COLO668 (cell line): Measurements from ENCODE around the gene CEP89.
A peak's percentile ranks its signal among the peaks of the same experiment; 100 is the strongest.
"Not testable (repeated sequence)": the region's sequence is repeated elsewhere in the genome, so short reads cannot be mapped to it uniquely, and the experiment has no call there.

Experiments used
- DNase-seq: peaks from one replicate; lab custom pipeline; 2025; ENCODE audit not compliant: unreplicated experiment; lab: John Stamatoyannopoulos, UW

Gene CEP89

DNA sequence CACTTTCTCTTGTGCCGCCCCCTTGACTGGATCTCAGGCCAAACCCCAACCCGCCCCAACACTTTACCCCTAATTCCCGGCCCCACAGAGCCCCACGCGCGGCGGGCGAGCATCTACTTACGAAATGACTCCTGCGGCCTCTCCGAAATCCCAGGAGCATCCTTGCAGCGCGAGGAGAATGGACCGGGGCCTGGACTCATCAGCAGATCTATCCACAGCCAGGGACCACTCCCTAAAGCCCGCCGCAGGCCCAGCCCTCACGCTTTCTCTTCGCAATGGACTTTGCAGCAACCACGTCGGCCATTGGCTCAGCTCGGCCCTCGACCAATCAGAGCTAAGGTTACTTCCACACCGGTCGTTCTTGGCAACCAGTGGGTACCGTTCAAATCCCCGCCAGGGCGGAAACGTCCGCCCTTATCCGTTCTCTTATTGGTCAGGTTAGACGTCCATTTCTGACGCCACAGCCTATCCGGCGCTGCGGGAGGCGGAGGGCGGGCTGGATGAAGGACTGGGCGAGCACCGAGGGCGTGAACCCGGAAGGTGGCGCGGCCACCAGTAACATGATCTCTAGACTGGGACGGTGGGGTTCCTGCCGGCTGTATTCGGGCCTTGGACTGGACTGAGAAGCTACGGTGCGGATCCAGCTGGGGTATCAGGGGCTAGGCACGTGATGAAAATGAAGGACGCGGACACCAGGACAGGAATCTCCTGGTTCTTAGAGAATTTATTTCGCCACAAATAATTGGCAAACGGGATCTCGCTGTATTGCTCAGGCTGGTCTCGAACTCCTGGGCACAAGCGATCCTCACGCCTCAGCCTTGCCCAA lies at the start of gene CEP89, which contains the start of gene FAAP24:
CEP89 (minus strand) TSS at position 244 of the 826 bp plus-strand sequence; CDS start at position 160, 84 bp downstream.
FAAP24 (plus strand) TSS at position 528 of the 826 bp plus-strand sequence. CDS start 955 bp downstream, outside the sequence.
- DNase-seq, result peak; percentile 98

DNA sequence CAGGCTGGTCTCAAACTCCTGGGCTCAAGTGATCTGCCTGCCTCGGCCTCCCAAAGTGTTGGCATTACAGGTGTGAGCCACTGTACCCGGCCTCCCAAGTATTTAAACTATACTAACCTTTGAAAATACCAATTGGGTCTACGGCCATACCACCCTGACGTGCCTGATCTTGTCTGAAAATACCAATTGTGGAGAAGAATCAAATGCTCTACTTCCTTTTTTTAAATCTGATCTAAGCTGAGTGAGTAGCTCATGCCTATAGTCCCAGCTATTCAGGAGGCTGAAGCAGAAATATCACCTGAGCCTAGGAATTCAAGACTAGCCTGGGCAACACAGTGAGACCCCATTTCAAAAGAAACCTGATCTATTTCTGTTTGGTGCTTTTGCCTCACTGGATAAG lies 39.1 kb upstream of the CEP89 start:
- DNase-seq, result not testable (repeated sequence)

DNA sequence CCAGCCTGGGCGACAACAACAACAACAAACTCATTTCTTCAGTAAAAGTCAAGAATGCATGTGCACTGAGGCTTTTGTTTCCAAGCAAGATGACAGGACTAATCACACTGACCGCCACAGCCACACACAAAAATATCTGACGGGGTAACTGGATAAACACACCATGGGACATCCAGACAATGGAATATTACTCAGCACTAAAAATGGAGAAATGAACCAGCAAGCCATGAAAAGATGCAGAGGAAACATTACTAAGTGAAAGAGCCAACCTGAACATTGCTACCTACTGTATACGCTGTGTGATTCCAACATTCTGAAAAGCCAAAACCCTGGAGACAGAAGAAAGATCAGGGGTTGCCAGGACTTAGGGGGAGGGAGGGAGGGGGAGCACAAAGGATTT lies 37.0 kb upstream of the CEP89 start:
- DNase-seq, result no peak

DNA sequence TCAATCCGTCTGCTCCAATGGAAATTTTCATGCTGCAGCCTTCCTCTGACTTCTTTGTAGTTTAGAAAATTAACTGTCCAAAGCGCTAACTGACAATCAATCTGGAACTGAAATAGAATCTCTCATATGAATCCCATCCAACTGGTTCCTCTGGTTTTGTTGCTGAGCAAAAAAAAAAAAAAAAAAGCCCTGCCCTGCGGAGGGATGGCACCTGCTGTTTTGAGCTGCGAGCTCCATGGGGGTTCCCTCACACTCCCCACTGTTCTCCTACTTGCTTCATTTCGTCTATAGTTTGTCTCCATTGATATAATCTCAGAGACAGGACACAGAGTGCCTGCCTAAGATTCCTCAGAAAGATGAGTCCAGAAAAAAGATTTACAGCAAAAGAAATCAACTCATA lies 33.7 kb upstream of the CEP89 start:
- peak; percentile 18 for DNase-seq

DNA sequence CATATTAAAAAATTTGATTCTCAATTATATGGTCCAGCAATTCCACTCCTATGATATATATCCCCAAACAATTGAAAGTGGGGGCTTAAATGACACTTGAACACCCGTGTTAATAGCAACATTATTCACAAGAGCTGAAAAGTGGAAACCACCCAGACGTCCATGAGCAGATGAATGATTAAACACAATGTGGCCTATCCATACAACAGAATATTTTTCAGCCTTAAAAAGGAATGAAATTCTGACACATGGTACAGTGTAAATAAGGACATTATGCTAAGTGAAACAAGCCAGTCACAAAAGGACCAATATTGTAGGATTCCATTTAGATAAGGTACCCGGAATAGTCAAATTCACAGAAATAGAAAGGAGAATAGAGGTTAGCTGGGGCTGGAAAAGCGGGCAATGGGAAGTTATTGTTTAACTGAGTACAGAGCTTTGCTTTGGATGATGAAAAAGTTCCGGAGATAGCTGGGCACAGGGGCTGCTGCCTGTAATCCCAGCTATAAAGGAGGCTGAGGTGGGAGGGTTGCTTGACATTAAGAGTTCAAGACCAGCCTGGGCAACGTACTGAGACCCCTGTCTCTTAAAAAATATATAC lies 31.8 kb upstream of the CEP89 start:
- not testable (repeated sequence) for DNase-seq

DNA sequence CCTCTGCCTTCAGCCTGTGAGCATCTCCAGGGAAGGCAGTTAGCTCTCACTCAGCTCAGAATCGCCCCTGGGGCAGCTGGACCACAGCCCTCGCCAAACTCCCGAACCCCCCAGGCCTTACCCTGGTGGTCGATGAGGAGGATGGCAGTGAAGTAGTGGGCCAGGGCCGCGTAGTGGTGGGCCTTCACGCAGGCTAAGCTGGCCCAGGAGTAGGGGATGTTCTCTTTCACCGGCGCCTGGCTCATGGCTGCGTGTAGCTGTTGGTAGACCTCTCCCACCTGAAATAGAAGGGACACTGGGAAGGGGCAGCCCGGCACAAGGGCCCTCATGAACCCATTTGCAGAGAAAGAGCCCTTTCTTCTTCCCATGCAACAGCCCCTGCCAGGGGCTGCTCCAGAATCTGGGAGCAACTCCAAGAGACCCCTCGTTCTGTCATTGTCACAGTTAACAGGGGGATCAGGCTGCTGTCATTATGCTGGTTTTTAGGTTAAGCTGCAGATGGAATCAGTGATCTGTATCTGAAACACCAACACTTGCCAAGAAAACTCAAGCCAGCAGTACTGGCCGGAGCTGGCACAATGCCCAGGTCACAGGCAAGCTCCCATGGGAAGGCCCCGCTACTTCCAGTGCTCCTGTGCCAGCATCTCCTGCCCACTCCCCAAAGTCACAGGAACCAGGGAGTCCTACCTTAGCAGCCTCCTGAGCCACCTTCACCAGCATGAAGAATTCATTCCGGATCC lies 30.5 kb upstream of the CEP89 start:
- DNase-seq, result peak; percentile 1

DNA sequence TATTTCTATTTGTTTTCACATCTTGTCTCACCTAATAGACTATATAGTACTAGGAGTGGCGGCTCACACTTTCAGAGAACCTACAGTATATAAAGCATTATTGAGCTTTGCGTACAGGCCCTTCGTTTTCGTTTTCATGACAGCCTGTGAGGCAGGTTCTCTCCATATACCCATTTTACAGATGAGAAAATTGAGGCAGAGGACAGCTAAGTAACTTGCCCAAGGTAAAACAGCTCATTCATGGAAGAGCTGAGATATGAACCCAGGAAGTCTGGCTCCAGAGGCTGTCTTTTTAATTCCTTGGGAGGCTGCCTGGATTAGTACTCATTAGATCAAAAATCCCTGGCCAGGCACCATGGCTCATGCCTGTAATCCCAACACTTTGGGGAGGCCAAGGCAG lies 29.2 kb upstream of the CEP89 start:
- no peak for DNase-seq

DNA sequence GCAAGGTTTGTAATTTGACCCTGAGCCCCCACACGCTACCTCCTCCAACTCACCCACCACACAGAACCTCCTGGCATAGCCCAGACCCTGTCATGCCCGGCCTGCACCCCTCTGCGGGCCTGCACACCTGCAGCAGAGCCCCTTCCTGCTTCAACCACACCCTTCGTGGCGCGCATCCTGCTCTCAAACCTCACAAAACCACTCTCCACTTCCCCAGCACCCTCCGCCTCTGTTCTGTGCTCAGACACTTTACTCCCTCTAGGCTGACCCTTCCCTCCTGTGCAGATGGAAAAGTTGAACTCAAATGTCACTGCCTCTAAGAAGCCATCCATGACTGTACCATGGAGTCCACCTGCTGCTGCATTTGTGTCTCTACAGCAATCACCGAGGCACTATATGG lies 28.8 kb upstream of the CEP89 start:
- DNase-seq, result no peak

DNA sequence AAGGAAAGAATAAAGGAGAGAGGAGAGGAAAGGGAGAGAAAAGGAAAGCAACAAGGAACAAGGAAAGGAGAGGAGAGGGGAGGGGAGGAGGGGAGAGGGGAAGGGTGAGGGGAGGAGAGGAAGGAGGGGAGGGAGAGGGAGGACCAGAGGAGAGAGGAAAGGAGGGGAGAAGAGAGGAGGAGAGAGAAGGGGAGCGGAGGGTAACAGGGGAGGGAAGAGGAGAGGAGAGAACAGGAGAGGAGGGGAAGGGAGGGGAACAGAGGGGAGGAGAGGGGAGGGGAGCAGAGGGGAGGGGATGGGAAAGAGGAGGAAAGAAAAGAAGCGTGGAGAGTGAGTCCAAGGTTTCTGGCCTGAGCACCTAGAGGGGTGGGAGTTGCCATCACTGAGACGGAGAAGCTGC lies 27.0 kb upstream of the CEP89 start:
- no peak for DNase-seq

DNA sequence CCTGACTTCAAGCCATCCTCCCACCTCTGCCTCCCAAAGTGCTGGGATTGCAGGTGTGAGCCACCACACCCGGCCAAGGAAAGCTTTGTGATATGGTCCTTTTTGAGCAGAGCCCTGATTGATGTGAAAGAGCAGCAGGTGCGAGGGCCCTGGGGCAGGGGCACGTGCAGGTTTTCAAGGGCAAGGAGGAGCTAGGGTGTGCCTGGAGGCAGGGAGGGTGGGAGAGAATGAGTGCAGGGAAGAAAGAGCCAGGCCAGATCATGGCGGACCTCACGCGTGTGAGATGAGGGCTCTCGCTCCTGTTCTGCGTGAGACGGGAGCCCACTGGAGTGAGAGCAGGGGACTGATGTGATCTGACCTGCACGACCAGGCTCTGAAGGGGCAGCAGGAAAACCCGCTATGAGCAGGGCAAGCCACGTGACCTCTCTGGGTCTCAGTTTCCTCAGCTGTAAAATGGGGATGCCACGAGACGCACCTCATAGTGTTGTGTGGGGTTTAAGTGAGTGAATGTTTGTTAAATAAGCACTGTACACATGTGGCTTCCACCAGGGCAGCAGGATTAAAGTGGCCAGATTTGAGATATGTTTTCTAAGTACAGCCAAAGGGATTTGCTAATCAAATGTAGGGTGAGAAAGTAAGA lies 26.1 kb upstream of the CEP89 start:
- DNase-seq, result no peak

DNA sequence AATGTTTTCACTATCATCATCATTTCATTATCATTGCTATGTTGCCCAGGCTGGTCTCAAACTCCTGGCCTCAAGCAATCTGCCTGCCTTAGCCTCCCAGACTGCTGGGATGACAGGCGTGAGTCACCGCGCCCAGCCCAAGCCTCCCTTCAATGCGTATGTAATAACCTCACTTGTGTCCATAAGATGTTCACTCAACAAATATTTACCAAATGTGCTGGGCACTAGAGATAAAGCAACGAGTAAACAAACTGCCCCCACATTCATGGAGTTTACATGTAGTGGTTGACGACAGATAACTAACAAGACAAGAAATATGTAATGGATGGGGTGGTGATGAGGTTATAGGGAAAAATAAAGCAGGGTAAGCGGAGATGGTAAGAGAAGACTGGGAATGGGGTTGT lies 25.3 kb upstream of the CEP89 start:
- DNase-seq, result peak; percentile 47

DNA sequence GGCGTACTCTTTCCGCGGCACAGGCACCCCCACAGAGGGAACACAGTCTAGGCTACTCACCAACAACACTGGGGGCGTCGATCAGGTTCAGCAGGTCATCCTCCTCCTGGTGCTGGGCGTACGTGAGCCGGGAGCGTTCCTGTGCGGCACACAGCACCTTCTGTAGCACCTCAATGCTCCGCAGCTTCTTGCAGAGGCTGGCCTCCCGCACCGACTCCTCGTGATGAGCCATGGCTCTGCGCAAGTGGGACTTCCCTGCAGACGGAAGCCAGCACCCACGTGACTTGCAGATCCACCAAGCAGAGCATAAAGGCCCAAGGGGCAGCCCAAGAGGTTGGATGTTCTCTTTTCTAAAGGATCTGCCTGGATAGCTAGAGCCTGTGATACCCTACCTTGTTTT lies 24.2 kb upstream of the CEP89 start:
- DNase-seq, result not testable (repeated sequence)

DNA sequence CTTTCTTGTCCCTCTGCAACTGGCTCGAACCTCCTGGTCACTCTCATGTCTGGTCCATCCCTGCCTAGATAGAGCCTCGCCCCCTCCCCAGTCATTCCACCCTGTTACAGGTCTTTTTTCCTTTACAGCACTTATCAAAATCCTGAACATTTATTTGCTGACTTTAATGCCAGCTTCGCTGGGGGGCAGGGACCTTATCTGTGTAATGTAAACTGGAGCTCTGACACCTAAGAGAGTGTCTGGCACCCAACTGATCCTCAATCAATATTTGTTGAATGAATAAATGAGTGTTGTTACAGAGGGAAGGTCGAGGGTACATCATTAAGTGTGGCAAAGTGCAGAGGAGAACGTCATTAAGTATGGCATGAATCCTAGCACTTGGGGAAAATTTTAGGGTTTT lies 17.0 kb upstream of the CEP89 start:
- no peak for DNase-seq

DNA sequence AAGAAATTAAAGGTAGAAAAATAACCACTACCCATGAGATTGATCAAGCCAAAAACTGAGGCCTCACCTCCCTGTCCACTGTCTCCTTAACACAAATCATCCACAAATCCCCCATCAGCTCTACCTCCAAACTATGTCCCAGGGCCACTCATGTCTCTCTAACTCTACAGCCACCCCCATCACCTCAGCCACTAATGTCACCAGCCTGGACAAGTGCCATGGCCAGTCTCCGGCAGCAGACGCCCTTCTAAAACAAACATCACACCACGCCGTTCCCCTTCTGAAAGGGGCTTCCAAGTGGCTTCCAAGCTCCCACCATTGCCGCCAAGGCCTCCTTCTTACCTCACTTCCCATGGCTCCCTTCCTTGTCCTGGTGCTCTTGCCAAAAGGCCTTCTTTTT lies 16.5 kb upstream of the CEP89 start:
- not testable (repeated sequence) for DNase-seq

DNA sequence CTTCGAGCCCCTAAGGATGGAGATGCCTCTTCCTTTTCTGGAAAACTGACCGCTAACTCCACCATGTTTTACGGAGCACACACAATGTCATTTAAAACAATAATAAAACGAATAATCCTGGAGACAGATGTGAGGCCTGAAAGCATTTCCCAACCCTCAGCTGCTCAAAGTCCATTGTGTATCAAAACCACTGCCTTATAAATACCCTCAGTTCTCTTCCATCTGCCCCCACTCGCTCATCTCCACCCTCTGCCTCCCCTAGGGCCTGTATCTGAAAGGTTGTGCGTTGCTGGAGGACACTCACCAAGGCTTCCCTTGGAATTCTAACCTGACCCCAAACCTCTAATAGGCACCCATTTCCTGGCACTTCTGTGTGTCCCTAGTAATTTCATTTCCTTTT lies 10.7 kb upstream of the CEP89 start:
- not testable (repeated sequence) for DNase-seq

DNA sequence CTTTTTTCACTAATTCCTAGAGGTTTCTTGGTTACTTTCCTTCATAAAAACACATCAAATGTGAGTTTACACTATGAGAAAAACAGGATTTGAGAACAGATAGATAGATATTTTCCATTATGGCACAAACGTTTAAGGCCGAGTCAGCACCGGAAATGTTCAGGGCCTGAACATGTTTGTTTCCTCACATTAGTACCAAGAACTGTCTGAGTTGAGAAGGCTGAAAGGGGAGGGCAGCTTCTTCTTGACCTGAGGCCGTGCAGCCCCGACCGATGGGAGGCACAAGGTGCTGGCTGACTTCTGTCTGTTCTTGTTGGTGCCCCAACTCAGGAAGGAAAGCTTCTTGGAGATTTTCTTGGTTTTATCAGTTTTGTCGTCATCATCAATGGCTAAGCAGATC lies 8.0 kb upstream of the CEP89 start:
- not testable (repeated sequence) for DNase-seq

DNA sequence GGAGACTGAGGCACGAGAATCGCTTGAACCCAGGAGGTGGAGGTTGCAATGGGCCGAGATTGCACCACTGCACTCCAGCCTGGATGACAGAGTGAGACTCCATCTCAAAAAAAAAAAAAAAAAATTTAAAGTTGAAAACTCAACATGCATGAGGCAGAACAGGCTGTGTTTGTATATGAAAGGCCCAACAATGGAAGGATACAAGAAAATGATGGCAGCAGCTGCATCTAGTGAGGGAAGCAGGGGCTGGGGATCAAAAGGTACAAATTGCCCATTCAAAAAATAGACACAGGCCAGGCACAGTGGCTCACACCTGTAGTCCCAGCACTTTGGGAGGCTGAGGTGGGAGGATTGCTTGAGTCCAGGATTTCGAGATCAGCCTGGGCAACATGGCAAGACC lies 6.1 kb upstream of the CEP89 start:
- not testable (repeated sequence) for DNase-seq

DNA sequence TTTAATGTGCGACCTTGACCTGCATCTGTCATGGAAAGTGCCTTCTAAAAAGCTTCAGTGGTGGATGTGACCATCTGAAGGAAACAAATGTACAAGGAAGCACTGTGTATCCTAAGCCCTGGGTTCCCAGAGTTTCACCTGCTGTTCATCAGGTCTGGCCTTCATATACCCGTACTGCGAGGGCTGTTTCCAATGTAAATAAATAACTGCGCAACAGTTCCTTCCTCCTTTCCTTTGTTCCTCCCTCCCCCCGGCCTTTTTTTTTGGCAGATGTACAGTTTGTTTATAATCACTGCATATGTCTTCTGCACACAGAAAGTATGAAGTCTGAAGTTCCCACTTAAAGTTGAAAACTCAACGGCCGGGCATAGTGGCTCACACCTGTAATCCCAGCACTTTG lies 5.5 kb upstream of the CEP89 start:
- no peak for DNase-seq

DNA sequence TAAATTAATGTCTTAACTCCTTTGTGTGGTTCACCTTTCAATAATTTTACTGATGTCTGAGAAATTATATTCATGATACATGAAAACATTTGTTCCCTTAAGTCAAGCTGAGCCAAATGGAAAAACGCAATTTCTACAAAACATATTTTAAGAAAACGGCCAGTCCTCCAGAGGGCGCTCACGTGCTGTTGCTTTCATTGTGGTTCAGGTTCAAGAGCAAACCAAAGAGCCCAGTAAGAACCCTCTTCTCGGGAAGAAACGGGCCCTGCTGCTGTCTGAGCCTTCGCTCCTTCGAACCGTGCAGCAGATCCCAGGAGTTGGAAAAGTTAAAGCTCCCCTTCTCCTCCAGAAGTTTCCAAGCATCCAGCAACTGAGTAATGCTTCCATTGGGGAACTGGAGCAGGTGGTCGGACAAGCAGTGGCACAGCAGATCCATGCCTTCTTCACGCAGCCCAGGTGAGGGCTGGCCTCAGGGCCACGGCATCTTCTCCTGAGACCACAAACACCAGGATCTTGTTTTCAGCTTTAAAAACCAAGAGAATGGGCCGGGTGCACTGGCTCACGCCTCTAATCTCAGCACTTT lies 4.6 kb upstream of the CEP89 start:
- DNase-seq, result peak; percentile 69

DNA sequence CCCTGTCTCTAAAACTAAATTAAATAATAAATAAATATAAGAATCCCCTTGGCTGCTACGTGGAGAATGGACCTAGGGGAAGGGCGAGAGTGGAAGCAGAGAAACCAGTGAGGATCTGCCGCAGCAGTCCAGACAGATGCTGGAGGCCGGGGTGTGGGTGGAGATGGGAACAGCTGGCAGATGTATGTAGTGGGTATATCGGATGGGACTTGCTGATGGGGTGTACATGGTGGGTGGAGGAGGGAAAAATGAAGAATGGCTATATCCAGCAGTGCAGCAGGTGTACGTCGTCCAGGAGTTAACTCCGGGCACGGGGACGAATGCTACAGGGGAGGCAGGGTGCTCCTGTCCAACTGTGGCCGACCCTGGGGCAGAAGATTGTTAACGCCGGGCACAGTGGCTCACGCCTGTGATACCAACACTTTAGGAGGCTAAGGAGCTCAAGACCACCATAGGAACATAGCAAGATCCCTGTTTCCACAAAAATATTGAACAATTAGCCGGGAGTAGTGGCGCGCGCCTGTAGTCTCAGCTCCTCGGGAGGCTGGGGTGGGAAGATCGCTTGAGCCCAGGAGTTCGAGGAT lies 654 bp downstream of the CEP89 start:
- peak; percentile 6 for DNase-seq

DNA sequence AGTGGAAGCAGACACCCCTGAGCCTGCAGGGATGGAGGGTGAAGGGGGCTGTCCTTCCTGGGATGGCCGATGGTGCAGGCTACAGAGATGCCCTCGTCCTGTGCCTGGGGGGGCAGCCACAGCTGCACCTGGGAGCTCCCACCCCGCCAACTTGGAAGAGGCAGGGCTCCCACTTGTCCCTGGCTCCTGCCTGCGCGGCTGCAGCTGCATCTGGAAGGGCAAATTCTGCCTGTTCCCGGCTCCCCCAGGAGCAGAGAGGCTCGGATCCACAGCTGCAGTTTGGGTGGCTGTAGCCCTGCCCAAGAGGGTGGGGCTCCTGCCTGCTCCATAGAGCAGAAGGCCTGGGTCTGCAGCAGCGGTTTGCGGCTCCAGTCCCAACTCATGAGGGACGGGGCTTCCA lies 2.2 kb downstream of the CEP89 start:
- DNase-seq, result peak; percentile 10
